ENCODE results near the gene ARHGAP28. TPM values are rescaled to one million over a fixed set of nuclear protein-coding genes. Genes with fewer than 3 reads are reported as not detected.
"Not testable (repeated sequence)": the region's sequence is repeated elsewhere in the genome, so short reads cannot be mapped to it uniquely, and the experiment has no call there.

Gene ARHGAP28
- total RNA-seq, 2 experiments from 2014 or later = not detected

GRCh38 chr18:6845521-6845920 is 116.0 kb downstream of the ARHGAP28 start:
- POLR2A ChIA-PET; DNase-seq; H3K9me3 Mint-ChIP-seq; H3K36me3 Mint-ChIP-seq; H3K4me1 Mint-ChIP-seq (ENCODE audit: low read depth); CTCF ChIA-PET; intact Hi-C loops (cut with micrococcal nuclease); H3K27ac Mint-ChIP-seq; H3K27me3 Mint-ChIP-seq; H3K4me3 Mint-ChIP-seq: not testable (repeated sequence)

- ChIA-PET POLR2A (no interaction called here), CTCF (no interaction called here)
- intact Hi-C loops (cut with micrococcal nuclease) = no loop called here
- no peak overlapping the region for H3K27ac Mint-ChIP-seq
- no peak for DNase-seq
- H3K4me1 Mint-ChIP-seq (ENCODE audit: low read depth) = no peaks in the 10 kb centered on the region
- H3K27me3 Mint-ChIP-seq = no peaks in the 10 kb centered on the region
- H3K9me3 Mint-ChIP-seq = peaks cover 19% of the 10 kb centered on the region
- no peak overlapping the region for H3K4me3 Mint-ChIP-seq
- H3K36me3 Mint-ChIP-seq = no peaks in the 10 kb centered on the region
Observed at GRCh38 chr18:6850396-6850795, 120.9 kb downstream of the ARHGAP28 start.

- Mint-ChIP-seq H3K4me1 (ENCODE audit: low read depth) (no peaks in the 10 kb centered on the region), H3K4me3 (no peak overlapping the region), H3K27ac (no peak overlapping the region), H3K27me3 (no peaks in the 10 kb centered on the region), H3K36me3 (no peaks in the 10 kb centered on the region), H3K9me3 (peaks cover 13% of the 10 kb centered on the region)
- intact Hi-C loops (cut with micrococcal nuclease) = no loop called here
- CTCF ChIA-PET = no interaction called here
- DNase-seq = no peak
- POLR2A ChIA-PET = no interaction called here
Observed at GRCh38 chr18:6851480-6851879, 122.0 kb downstream of the ARHGAP28 start.

- no peak overlapping the region for H3K4me3 Mint-ChIP-seq
- H3K27me3 Mint-ChIP-seq = no peaks in the 10 kb centered on the region
- no peaks in the 10 kb centered on the region for H3K36me3 Mint-ChIP-seq
- no peak overlapping the region for H3K27ac Mint-ChIP-seq
- H3K4me1 Mint-ChIP-seq (ENCODE audit: low read depth) = no peaks in the 10 kb centered on the region
- ChIA-PET POLR2A (no interaction called here), CTCF (no interaction called here)
- H3K9me3 Mint-ChIP-seq = peaks cover 13% of the 10 kb centered on the region
- intact Hi-C loops (cut with micrococcal nuclease) = no loop called here
- no peak for DNase-seq
Observed at GRCh38 chr18:6854811-6855210, 125.3 kb downstream of the ARHGAP28 start.

- Mint-ChIP-seq H3K36me3 (no peaks in the 10 kb centered on the region), H3K9me3 (peaks cover 10% of the 10 kb centered on the region), H3K4me3 (no peak overlapping the region), H3K27me3 (no peaks in the 10 kb centered on the region), H3K4me1 (ENCODE audit: low read depth) (no peaks in the 10 kb centered on the region), H3K27ac (no peak overlapping the region)
- CTCF ChIA-PET = no interaction called here
- no peak for DNase-seq
- POLR2A ChIA-PET = no interaction called here
- intact Hi-C loops (cut with micrococcal nuclease) = no loop called here
Observed at GRCh38 chr18:6855767-6856166, 126.3 kb downstream of the ARHGAP28 start.

DNA sequence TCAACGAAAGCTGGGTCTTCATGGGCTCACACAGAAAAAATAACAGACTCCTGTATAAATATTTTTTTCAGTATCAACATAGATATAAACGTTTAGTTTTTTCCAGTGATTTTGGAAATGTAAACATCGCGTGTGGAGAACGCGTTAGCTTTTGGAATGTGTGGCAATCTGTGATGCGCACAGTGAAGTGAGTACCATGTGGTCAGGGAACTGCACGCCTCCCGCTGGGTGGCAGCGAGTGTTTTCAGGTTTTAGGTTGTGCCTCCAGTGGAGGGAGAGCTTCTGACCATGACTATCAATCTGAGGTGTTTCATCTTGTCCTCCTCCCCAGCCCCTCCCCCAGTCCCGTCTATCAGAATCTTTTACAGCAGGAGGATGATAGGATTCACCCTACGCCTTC is 127.8 kb downstream of the ARHGAP28 start:
- DNase-seq = no peak
- no peaks in the 10 kb centered on the region for H3K9me3 Mint-ChIP-seq
- H3K27ac Mint-ChIP-seq = no peak overlapping the region
- intact Hi-C loops (cut with micrococcal nuclease) = no loop called here
- no peak overlapping the region for H3K4me3 Mint-ChIP-seq
- H3K36me3 Mint-ChIP-seq = no peaks in the 10 kb centered on the region
- CTCF ChIA-PET = no interaction called here
- POLR2A ChIA-PET = no interaction called here
- no peaks in the 10 kb centered on the region for H3K4me1 Mint-ChIP-seq (ENCODE audit: low read depth)
- H3K27me3 Mint-ChIP-seq = no peaks in the 10 kb centered on the region

DNA sequence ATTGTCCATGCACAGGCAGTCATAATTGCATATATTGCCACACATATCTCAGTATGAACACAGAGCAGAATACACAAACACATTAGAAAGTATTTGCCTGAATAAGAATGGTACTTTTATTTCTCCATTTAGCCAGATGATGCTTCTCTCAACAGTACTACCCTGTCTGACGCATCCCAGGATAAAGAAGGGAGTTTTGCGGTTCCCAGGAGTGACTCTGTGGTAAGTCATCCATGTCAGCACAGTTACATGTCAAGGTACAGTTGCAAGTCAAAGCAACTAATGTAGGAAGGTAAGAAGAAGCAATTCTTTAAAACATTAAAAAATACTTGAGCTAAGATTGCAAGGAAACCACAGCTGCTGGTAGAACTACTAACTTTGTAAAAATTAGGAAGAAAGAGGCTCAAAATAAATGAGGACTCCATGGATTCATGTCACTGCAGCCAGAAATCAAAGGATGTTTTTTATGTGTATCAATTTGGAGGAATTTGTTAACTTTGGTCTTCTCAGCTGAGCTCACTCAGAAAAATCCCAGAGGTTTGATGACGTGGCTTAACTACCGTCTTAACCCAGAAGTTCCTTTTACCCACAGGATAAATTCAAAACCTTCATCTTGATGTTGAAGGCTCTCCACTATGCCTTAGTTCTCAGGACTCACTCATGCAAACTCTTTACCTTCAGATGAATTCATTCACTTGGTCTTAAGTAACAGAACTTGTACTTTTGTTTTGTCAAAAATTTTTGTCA is 130.3 kb downstream of the ARHGAP28 start:
- Mint-ChIP-seq H3K4me3 (no peak overlapping the region), H3K27ac (no peak overlapping the region), H3K36me3 (no peaks in the 10 kb centered on the region)

GRCh38 chr18:6860804-6861448 is 131.4 kb downstream of the ARHGAP28 start:
- no peaks in the 10 kb centered on the region for H3K4me1 Mint-ChIP-seq (ENCODE audit: low read depth)
- no peaks in the 10 kb centered on the region for H3K9me3 Mint-ChIP-seq
- no peak overlapping the region for H3K27ac Mint-ChIP-seq
- H3K27me3 Mint-ChIP-seq = no peaks in the 10 kb centered on the region
- H3K36me3 Mint-ChIP-seq = no peaks in the 10 kb centered on the region
- ChIA-PET CTCF (interaction anchor here (0.9 kb wide), 1 partner anchor 9 kb away, joined by 3 read pairs; no protein-coding TSS in a partner anchor), POLR2A (interaction anchor here (0.5 kb wide), 1 partner anchor 810 kb away, joined by 3 read pairs; no protein-coding TSS in a partner anchor)
- intact Hi-C loops (cut with micrococcal nuclease) = no loop called here
- DNase-seq = no peak
- no peak overlapping the region for H3K4me3 Mint-ChIP-seq

More for the DNA sequence above, 130.3 kb downstream of the ARHGAP28 start:
- Mint-ChIP-seq H3K9me3 (no peaks in the 10 kb centered on the region), H3K4me1 (ENCODE audit: low read depth) (no peaks in the 10 kb centered on the region), H3K27me3 (no peaks in the 10 kb centered on the region)
- ChIA-PET CTCF (no interaction called here), POLR2A (no interaction called here)
- DNase-seq = no peak
- intact Hi-C loops (cut with micrococcal nuclease) = no loop called here

GRCh38 chr18:6865251-6865650 is 135.7 kb downstream of the ARHGAP28 start:
- POLR2A ChIA-PET = no interaction called here
- Mint-ChIP-seq H3K9me3 (no peaks in the 10 kb centered on the region), H3K27me3 (no peaks in the 10 kb centered on the region), H3K27ac (no peak overlapping the region), H3K4me3 (no peak overlapping the region), H3K4me1 (ENCODE audit: low read depth) (no peaks in the 10 kb centered on the region), H3K36me3 (no peaks in the 10 kb centered on the region)
- no peak for DNase-seq
- intact Hi-C loops (cut with micrococcal nuclease) = no loop called here
- CTCF ChIA-PET = no interaction called here

GRCh38 chr18:6866552-6867085 is 137.1 kb downstream of the ARHGAP28 start:
- Mint-ChIP-seq H3K27me3 (no peaks in the 10 kb centered on the region), H3K4me3 (no peak overlapping the region), H3K4me1 (ENCODE audit: low read depth) (no peaks in the 10 kb centered on the region), H3K36me3 (no peaks in the 10 kb centered on the region), H3K27ac (no peak overlapping the region), H3K9me3 (no peaks in the 10 kb centered on the region)
- CTCF ChIA-PET = no interaction called here
- DNase-seq = no peak
- POLR2A ChIA-PET = no interaction called here
- intact Hi-C loops (cut with micrococcal nuclease) = no loop called here

- no peak for DNase-seq
- CTCF ChIA-PET = no interaction called here
- POLR2A ChIA-PET = no interaction called here
- Mint-ChIP-seq H3K9me3 (no peaks in the 10 kb centered on the region), H3K4me1 (ENCODE audit: low read depth) (no peaks in the 10 kb centered on the region), H3K27me3 (no peaks in the 10 kb centered on the region), H3K36me3 (no peaks in the 10 kb centered on the region), H3K27ac (no peak overlapping the region), H3K4me3 (no peak overlapping the region)
- intact Hi-C loops (cut with micrococcal nuclease) = no loop called here
Observed at GRCh38 chr18:6868033-6868432, 138.5 kb downstream of the ARHGAP28 start.

DNA sequence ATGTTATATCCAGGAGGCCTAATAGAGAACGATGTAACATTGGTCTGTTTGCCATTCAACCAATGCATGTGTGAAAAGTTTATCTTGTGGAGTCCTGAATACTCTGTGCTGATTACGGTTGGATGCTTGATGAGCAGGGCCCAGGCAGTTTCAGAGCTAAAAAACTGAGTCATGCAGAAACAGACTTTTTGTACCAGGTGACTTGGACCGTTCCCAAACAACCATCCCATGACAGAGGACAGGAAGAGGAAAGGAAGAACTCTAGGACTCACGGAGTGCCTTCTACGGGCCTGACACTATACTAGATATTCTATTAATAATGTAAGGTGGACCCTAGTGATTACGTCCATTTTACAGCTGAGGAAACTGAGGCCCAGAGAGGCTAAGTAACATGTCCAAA is 142.1 kb downstream of the ARHGAP28 start:
- Mint-ChIP-seq H3K27ac (no peak overlapping the region), H3K9me3 (no peaks in the 10 kb centered on the region), H3K4me1 (ENCODE audit: low read depth) (no peaks in the 10 kb centered on the region), H3K4me3 (no peak overlapping the region), H3K27me3 (no peaks in the 10 kb centered on the region), H3K36me3 (no peaks in the 10 kb centered on the region)
- DNase-seq = no peak
- POLR2A ChIA-PET = no interaction called here
- CTCF ChIA-PET = no interaction called here
- intact Hi-C loops (cut with micrococcal nuclease) = no loop called here
